HG03460 (cell line): Measurements from ENCODE around the gene CDR2.
"Not testable (repeated sequence)": the region's sequence is repeated elsewhere in the genome, so short reads cannot be mapped to it uniquely, and the experiment has no call there.

ENCODE experiments used
- ATAC-seq: cut with Tn5 transposase; IDR thresholded peaks from one replicate; pipeline ENCODE4 v1.9.1; 2021; ENCODE audit not compliant: unreplicated experiment

CDR2 gene

GRCh38 chr16:22353191-22353919 is 21.1 kb downstream of the CDR2 start:
- no peak for ATAC-seq

- ATAC-seq = no peak
Measured at GRCh38 chr16:22352723-22353122, 21.7 kb downstream of the CDR2 start.

GRCh38 chr16:22352140-22352539 is 22.3 kb downstream of the CDR2 start:
- no peak for ATAC-seq

- not testable (repeated sequence) for ATAC-seq
Measured at GRCh38 chr16:22351017-22351416, 23.4 kb downstream of the CDR2 start.

- ATAC-seq = no peak
Measured at GRCh38 chr16:22348291-22348690, 26.1 kb downstream of the CDR2 start.

- no peak for ATAC-seq
Measured at GRCh38 chr16:22347100-22347820, 27.2 kb downstream of the CDR2 start.

GRCh38 chr16:22346483-22346882 is 27.9 kb downstream of the CDR2 start:
- no peak for ATAC-seq

GRCh38 chr16:22342082-22342481 is 32.3 kb downstream of the CDR2 start:
- ATAC-seq = no peak

GRCh38 chr16:22340945-22341344 is 33.5 kb downstream of the CDR2 start:
- ATAC-seq = no peak

GRCh38 chr16:22337849-22338635 is 36.4 kb downstream of the CDR2 start:
- ATAC-seq = no peak

GRCh38 chr16:22337045-22337444 is 37.4 kb downstream of the CDR2 start:
- no peak for ATAC-seq

GRCh38 chr16:22336581-22336980 is 37.8 kb downstream of the CDR2 start:
- no peak for ATAC-seq

- no peak for ATAC-seq
Measured at GRCh38 chr16:22335668-22336246, 38.7 kb downstream of the CDR2 start.

GRCh38 chr16:22333457-22333994 is 40.9 kb downstream of the CDR2 start:
- ATAC-seq = no peak

GRCh38 chr16:22330326-22330725 is 44.1 kb downstream of the CDR2 start:
- ATAC-seq = no peak

- no peak for ATAC-seq
Measured at GRCh38 chr16:22329199-22329695, 45.2 kb downstream of the CDR2 start.

GRCh38 chr16:22328081-22328725 is 46.2 kb downstream of the CDR2 start:
- ATAC-seq = no peak

GRCh38 chr16:22327446-22327775 is 47.0 kb downstream of the CDR2 start:
- ATAC-seq = no peak

GRCh38 chr16:22326771-22327445 is 47.5 kb downstream of the CDR2 start:
- ATAC-seq = no peak

- ATAC-seq = no peak
Measured at GRCh38 chr16:22326369-22326652, 48.1 kb downstream of the CDR2 start.
